HepG2 (cell line): ENCODE measurements around the gene TOR1B.

ENCODE experiments used
- ATF1 ChIP-seq: IDR thresholded peaks from 2 replicates; pipeline ENCODE4 v1.6.1; 2016; ENCODE audit warnings: mild to moderate bottlenecking, control low read depth
- CTCF ChIP-seq: sonication (generic); formaldehyde crosslinking; IDR thresholded peaks from 2 replicates; pipeline ENCODE4 v1.5.0; 2020; ENCODE audit warnings: mild to moderate bottlenecking, missing genetic modification reagents, moderate library complexity
- GLI4 ChIP-seq: sonication (generic); formaldehyde crosslinking; IDR thresholded peaks from 2 replicates; pipeline ENCODE4 v1.5.1; 2020; ENCODE audit warnings: missing genetic modification reagents, mild to moderate bottlenecking, moderate library complexity, borderline replicate concordance
- HCFC1 ChIP-seq: fragments of 150-350 bp; IDR thresholded peaks from 2 replicates; pipeline ENCODE4 v1.6.1; 2014; ENCODE audit warnings: low read depth, low read length
- MLX ChIP-seq: IDR thresholded peaks from 2 replicates; pipeline ENCODE4 v1.6.1; 2016
- ZBTB2 ChIP-seq: sonication (generic); formaldehyde crosslinking; IDR thresholded peaks from 2 replicates; pipeline ENCODE4 v1.8.0; 2022; ENCODE audit warnings: low read depth, missing genetic modification reagents
- ZNF605 ChIP-seq: sonication (generic); formaldehyde crosslinking; IDR thresholded peaks from 2 replicates; pipeline ENCODE4 v1.8.0; 2022; ENCODE audit warnings: mild to moderate bottlenecking, missing genetic modification reagents

DNA sequence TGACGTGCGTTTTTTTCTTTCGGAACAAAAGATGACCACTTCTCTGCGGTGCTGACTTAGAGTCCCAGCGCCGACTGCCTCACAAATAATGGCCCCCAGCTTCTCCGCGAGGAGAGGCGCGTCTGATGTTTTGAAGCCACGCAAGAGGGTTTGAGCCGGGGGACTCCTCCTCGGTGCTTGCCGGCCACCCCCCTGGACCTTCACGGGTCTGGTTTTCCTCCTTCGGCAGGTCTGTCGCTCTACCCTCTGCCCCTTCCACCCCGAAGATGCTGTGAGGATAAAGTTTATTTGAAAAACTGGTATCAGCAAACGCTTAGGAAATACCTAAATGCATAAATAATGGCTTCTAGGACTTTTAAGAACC, 32.9 kb downstream of the TOR1B start:
- TF ChIP-seq ZNF605 (no peak), CTCF (CRISPR knock-in tag) (no peak), ATF1 (CRISPR knock-in tag) (no peak), ZBTB2 (CRISPR knock-in tag) (no peak), MLX (no peak), GLI4 (no peak), HCFC1 (no peak)
